Effector memory CD4-positive, alpha-beta T cell (primary cell): Measurements from ENCODE around the gene RIIAD1.

Experiments
- DNase-seq, 3 donors: peaks; one replicate each; pipeline ENCODE4 v3.0.0-alpha.2; 2020
- H3K27ac ChIP-seq: 2 replicates; pipeline ENCODE4 v1.7.0; 2013; ENCODE audit warnings: mild to moderate bottlenecking, low read length, moderate library complexity; ENCODE audit not compliant: insufficient read depth, poor library complexity, severe bottlenecking
- H3K27me3 ChIP-seq: replicated peaks from 2 replicates; pipeline ENCODE4 v1.7.0; 2013; ENCODE audit warnings: mild to moderate bottlenecking, low read length; ENCODE audit not compliant: insufficient read depth, control insufficient read depth, poor library complexity, severe bottlenecking
- H3K36me3 ChIP-seq: 2 replicates; pipeline ENCODE4 v1.7.0; 2013; ENCODE audit warnings: mild to moderate bottlenecking, low read length, moderate library complexity; ENCODE audit not compliant: control insufficient read depth, insufficient read depth
- H3K4me1 ChIP-seq: 2 replicates; pipeline ENCODE4 v1.7.0; 2013; ENCODE audit warnings: low read length, mild to moderate bottlenecking; ENCODE audit not compliant: control insufficient read depth, insufficient read depth, poor library complexity, severe bottlenecking
- H3K4me3 ChIP-seq: 2 replicates; pipeline ENCODE4 v1.7.0; 2013; ENCODE audit warnings: low read length, low read depth, mild to moderate bottlenecking; ENCODE audit not compliant: insufficient read depth, poor library complexity, severe bottlenecking
- H3K9me3 ChIP-seq: 2 replicates; pipeline ENCODE4 v1.7.0; 2013; ENCODE audit warnings: mild to moderate bottlenecking, low read length, moderate library complexity; ENCODE audit not compliant: control insufficient read depth

The RIIAD1 gene

GRCh38 chr1:151777317-151777716, 56.0 kb downstream of the RIIAD1 start:
- Histone ChIP-seq H3K9me3 (no peaks in the 10 kb centered on the region), H3K36me3 (peaks cover 78% of the 10 kb centered on the region), H3K27me3 (no peaks in the 10 kb centered on the region), H3K4me1 (no peaks in the 10 kb centered on the region), H3K4me3 (no peak overlapping the region), H3K27ac (no peak overlapping the region)
- no peak for DNase-seq
